Activated CD8-positive, alpha-beta memory T cell treated with anti-CD3 and anti-CD28 coated beads for 1 hour (primary cell): Measurements from ENCODE around the gene MASP1.

Experiments
- DNase-seq, 2 donors: peaks; one replicate each; pipeline ENCODE4 v3.0.0-alpha.2; 2020; ENCODE audit warnings: low read depth in 1 of 2; ENCODE audit errors: extremely low read depth in 1 of 2

Gene MASP1

DNA sequence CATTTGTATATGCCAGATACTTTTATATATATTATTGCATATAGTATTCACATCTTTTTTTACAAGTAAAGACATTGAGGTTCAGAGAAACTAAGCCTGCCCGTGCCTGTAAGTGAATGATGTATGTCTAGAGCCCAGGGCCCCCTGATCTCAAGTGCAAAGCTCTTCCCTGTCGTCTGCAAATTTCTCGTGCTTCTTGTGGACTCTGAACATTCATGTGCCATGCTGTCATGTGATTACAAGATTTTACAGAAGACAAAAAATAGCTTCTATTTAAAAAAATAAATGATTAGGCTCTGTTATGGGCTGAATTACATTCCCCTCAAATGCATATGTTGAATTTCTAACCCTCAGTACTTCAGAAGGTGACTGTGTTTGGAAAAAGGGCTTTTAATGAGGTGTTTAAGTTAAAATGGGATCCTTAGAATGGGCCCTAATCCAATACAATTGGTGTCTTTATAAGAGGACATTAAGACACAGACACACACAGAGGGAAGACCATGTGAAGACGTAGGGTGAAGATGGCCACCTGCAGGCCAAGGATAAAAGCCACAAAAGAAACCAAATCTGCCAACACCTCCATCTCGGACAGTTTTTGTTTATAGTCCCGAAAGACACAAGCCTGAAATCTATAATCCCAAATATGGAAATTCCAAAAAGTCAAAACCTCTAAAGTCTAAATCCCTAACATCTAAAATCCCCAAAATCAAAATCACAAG is 3.9 kb upstream of the MASP1 start:
- DNase-seq = no peak

DNA sequence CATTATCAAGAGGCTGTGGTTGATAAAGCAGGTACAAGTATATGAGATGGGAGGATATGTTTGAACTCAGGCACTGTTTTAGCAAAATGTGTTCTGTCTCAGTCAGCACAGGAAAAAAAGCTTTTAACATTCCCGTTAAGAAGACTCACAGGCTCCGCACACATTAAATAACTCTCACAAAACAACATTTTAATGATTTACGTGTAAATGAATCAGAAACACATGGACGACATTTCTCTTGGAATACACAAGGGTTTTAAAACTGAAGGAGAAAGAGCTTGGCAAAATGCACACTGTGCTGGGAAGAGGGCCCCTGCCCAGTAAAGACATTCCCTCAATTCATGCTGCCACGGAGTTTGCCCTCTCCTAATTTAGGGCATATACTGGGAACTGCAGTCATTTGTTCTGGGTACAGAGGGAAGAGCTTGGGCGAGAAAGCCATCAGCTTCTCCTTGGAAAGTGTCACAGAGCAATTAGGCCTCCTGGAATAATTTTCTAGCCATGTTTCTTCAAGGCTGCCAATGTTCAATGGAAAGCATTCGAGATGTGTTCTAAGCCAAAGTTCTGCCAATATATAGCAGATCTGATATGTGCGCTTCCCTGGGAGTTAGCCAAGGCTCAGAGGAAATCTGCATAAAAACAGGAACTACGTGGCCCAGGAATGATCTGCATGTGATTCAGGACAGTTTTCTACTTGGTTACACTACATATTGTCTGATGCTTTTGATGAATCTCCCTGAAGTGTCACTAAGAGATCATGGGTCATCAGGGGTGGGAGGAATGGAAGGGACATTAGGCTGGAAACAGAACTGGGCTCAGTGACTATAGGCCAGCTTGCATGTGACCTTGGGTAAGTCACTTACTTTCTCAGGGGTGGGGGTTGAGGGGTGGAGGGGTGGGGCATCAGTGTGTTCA is 2.2 kb upstream of the MASP1 start:
- no peak for DNase-seq

DNA sequence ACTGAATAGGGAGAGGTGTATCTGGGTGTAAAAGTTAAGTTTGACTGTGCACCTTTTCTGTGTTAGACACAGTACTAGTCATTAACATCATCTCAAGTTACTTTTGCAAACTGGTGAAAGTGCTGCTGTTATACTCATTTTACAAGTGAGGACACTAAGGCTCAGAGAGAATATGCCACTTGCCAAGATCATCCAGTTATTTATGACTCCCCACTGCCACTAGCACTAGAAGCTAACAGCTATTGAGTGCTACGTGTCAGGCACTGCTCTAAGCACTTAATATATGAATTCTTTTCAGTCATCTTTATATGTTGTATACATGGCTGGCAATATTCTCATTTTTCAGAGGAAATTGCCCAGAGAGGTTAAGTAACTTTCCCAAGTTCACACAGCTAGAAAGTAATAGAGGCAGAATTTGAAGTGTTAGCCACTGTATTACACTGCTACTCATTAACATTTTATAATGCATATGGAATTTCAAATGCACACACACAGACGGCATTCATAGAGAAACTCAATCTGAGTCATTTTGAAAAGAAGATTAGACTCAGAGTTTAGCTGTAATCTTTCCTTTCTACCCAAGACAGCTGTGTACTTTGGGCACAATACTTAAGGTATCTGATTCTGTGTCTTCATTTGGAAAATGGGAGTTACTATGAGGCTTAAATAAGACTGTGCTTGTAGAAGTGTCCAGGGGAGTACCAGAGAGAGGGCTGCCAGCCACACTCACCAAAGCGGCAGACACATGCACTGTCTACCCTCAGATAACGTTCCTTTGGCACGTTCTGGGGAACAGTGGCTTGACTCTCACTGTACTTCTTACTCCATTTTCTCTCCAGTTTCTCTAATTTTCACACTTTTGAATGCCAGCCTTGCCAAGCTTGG is 1.3 kb upstream of the MASP1 start:
- no peak for DNase-seq

DNA sequence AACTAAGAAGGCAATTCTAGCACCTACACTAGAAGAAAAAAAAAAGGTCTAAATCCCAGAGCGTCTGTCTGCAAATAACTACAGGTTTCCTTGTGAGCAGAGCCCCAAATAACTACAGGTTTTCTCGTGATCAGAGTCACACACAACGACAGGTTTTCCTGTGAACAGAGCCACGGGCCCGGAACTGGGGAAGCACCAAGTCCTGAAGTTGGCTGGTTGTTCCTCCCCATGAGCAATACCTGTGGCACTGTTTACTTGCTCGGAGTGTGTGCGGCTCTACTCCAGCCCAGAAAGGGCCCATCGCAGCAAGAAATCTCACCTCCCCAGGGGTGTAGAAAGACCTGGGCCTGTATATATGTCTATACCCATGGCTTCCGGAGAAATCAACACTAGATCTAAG is 644 bp upstream of the MASP1 start:
- no peak for DNase-seq

DNA sequence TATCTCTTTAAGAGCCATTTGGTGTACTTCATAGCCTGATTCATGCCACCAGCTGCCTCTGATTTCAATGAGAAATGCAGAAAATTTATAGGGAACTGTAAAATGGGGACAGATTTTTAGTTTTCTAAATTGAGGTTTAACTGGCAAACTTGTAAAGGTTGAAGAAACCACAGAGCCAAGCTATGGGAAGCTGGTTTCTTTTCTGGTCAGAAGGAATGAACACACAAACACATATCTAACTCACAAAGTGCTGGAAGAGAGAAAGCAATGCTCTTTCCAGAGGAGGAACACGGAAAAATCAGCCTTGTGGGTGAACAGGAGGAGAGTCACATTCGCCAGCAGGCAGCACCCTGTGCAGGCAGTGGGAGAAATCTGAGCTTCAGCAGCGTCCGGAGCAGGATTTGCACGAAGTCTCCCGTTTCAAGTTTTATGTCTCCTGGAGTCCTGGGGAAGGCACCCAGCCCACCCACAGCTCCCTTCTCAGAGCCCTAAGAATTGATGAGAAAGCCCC is 481 bp downstream of the MASP1 start:
- DNase-seq = no peak

DNA sequence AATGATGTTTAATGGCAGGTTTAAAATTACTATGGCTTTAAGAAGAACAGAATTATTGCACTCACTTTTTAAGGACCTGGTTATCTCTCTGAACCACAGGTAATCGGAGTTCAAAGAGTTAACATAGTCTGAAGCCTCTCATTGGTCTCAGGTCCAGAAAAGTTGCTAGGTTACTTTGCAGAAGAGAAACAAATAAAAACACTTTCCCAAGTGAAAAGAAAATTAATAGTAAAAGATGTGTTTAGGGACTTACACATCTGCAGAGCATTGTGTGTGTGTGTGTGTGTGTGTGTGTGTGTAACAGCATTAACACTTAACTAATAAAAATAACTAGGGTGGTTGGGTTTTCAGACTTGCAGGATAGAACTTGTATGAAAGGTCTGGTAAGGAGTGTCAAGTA is 1.0 kb downstream of the MASP1 start:
- DNase-seq = no peak

DNA sequence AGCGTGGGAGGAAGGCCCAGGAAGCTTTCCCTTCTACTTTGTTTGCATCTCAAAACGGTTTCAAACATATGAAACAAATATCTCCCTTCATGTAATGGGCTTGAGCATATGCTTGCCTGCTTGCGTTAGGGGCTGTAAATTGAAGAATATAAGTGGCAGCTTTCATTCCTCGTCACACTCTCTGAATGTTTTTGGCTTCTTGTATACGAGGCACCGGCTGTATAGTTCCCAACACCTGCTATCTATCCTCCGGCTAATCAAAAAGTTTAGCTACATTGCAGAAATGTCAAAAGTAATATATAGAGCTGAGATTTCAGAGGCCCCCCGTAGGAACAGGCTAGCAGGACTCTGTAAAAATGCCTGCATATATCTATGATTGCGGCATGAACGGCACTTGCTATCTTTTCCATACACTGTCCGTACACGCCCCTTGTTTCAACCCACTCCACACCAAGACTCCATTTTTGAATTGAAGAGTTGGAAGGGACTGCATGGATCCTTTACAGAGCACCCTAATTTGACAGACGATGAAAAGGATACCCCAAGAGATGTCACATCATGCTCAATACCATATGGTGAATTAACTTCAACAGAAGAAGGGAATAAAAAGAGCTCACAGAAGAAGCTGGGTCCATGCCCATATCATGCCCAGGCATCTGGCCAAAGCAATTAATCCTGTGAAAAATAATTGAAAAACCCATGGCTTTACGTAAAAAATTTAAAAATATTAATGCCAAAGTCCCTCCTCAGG is 2.5 kb downstream of the MASP1 start:
- DNase-seq = no peak

DNA sequence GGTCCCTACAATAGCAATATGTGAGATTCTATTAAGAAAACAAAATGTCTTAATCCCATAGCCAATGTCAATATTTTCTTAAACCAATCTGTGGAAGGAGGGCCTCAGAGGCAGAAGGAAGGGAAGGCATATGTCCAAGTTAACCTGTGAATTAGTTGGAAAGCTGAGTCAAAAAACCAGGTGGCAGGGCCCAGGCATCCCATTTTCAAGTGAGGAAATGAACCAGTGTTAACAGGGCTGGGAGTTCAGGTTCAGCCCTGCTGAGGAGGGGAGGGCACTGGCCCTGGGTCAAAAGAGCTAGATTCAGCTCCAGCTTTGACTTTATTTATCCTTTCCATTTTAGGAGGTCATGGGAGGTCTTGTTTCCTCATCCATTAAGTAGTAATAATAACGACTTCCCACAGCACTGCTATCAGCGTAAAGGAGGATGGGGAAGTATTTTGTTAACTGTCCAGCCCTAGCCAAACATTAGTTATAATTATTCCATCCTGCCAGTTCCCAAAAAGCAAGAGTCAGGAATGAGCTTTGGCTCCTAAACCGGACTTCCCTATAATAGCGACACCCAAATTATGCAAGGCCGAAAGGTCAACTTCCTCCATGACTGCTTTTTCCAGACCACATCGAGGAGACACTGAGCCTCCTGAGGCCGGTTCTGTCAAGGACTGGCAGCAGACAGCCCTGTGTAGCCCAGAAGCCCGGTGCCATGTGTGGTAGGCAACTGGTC is 3.2 kb downstream of the MASP1 start:
- no peak for DNase-seq

DNA sequence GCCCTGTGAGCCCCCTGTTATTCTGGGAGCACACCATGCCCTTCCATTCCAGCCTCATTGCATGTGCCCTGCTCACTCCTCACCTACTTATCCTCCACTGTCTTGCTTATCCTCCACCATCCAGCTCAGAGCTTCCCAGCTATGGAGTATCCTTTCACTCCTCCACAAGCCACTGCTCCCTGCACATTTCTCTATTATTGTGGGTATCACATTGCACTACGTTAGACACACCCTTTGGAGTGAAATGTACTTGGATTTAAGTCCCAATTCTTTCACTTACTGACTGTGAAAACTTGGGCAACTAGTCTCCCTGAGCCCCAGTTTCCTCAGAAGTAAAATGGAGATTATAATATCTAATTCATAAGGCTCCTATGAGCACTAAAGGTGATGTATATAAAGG is 4.3 kb downstream of the MASP1 start:
- DNase-seq = no peak

DNA sequence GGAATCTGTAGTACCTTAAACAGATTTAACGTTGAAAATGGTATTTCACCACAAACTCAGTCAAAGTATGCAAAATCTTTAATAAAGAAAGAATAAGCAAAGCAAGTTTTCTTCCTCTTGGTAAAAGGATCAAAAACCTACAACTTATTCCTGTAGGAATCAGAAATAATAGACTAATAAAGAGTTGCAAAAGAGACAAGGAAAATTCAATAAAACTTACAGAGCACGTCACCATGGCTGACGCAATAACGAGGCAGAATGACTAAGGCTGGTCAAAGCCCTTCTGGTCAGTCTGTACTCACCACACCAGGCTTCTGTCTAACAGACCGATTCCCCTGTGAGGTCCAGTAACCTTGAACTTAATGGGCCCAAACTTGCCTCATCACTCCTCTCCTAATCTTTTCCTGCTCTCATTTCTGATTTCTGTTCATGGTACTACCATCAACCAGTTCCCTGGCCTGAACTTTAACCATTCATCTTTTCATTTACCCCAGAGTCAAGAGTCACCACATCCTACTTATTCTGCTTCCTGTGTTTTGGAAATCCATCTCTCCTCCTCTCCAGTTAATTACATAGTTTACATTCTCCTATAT is 5.0 kb downstream of the MASP1 start:
- no peak for DNase-seq

DNA sequence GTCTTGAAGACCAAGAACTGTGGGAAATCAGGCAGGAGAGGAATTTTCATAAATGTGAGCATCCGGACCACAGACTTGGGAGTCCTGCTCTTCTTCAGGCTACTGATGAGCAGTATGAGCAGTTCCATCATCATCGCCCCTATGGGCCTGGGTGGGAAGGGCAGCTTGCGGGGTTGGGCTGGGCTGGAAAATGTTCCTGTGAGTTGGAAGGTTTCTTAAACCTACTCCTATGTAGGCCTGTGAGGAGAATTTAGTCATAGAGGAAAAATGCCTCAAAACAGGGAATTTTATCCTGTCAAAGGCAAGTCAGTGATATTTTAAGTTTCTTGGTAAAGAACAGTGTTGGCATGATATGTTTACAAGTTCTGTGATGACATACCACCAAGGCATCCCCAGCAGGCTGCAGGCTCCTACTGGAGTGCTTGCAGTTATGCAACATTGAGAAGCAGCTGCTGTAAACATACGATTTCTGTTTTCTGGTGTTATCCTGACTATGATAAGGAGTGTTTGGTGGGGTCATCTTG is 10.3 kb downstream of the MASP1 start:
- no peak for DNase-seq

DNA sequence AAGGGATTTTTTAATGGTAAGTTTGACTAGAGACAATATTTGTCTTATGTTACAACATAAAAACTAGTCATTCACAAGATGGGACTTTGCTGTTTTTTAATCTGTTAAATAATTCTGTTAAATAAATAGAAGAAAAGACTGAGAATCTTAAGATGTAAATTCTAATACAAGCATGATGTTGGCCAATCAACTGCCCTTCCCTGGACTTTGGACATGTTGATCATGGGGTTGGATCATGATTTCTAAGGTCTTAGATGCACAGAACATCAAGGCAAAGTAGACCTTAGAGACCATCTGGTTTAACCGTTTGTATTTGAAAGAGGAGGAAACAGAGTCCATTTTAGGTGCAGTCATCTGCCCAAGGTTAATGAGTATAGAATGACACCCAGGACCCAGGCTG is 10.9 kb downstream of the MASP1 start:
- no peak for DNase-seq

DNA sequence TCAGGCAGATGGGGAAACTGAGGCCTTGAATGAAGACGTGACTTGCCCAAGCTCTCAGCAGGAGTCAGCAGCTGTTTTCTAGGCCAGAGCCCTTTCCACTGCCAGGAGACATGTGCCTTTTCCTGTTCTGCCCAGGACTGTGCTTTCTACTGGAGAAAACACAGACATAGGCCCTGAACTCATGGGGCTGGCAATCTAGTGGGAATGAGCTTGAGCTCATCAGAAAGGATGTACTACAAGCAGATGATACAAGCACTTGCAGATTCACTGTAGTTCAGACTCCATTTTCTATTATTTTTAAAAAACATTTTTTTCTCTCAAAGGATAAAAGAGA is 14.4 kb downstream of the MASP1 start:
- DNase-seq = no peak

DNA sequence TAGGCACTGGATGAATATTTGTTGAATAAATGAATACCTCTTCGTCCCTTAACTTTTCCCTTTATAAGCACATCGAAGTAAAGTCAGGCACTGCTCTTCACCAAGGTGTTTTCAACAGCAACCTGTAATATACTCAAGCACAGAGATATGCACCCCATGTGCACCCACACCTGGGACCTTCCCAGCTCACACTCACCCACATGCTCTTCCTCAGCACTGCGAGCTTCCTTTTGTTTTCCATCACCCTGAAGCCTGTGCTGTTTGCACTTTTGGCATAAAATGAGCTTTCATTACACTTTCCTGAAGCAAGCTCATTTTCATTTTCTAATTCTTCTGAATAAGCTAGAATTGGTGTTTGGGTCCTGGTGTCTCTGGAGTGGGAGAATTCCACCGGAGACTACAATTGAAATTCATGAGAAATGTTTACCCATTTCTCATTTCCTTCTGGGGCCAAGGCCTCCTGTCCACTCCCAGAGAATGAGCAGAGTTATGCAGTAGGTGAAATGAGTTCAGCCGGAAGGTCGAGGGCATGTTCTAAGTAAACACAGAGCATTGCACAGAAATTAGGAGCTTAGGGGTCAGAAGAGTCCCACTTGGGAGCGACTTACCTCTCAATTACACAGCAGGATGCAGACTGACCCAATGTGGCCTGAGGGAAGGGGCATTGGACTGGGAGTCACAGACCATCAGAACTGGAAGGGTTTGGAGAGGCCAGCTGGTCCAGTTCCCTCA is 15.0 kb downstream of the MASP1 start:
- DNase-seq = no peak

DNA sequence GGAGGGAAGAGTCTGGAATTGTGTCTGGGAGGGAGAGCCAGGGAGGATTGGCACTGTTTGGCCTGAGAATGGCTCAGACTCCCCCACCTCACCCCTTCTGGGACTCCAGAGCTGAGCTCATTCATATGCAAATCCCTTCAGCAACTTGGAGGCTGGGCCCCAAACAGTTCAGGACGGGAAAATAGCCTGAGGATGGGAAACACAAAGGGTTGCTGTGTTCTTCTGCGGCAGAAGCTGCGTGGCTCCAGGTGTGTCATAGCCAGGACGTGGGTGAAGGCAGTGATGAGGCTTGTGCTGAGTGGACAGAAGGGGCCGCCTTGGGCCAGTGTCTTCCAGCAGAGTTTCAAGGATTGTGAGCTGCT is 16.6 kb downstream of the MASP1 start:
- DNase-seq = no peak

DNA sequence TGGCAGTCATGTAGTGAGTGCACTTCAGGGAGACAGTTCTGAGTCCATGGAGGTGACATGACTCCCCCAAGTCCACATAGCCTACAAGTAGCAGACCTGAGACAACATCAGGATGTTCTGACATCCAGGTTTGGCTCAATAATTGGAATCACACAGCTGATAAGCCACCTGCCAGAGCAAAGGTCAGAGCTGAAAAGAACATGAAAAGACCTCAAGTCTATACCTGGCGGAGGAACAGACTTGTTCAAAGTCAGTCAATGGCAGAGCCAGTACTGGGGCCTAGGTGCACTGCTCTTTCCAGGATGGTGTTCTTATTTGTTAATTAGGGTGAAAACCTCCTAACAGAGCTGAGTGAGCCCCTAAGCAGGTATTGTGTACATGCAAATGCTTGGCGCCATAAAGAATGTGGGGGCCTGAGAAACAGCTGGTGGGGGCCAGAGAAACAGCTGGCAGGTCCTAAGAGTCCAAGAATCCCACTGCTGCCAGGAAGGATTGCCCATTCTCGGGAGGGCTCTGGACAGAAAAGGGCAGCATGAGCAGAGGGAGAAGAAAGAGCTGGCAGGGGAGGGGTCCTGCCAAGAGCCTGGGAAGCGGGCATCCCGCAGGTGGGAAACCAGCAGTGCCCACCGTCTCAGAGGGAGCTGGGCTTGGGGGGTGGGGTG is 17.1 kb downstream of the MASP1 start:
- no peak for DNase-seq

DNA sequence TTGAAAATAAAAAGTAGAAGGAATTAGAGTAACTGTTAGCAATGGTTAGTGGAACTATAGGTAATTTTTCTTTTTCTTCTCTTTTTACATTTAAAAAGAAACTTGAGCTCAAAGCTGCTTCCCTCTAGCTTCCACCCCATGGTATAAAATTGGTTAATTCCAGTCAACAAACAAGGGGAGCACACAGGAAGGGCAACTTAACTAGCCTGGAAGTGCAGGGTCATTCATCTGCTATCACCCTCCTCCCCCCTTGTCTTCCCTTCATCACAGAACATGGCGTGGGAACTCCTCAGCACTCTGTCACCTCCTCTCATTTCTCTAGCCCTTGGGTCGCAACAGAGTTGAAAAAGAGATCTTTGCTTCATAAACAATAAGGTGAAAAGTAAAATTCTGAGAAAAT is 20.0 kb downstream of the MASP1 start:
- no peak for DNase-seq

DNA sequence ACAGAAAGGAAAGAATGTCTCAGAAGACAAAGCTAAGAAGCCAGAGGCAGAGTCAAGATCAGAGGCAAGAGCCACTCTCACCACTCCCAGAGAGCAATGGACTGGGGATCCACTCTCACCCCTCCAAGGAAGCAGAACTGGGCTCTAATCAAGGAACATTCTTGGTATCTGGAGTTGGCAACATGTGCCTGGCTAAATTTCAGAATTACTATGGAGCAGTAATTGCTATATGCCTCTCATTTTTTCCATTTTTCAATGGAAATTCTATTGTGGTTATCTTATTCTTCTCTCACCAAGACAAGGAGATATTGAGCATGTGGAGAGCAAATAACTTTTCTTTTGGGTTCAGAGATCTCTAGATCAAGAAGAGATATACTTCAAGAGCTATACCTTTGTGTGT is 22.1 kb downstream of the MASP1 start:
- no peak for DNase-seq
